RWPE2 (cell line): ENCODE data around the gene PRKCSH.

Experiments
- ATAC-seq: fragments of 200-7000 bp; cut with Tn5 transposase; 3 replicates; pipeline ENCODE4 v1.9.1; 2021; ENCODE audit warnings: low read depth
- DNase-seq: peaks from one replicate; pipeline ENCODE4 v3.0.0-alpha.2; 2020; ENCODE audit warnings: low spot score
- H3K27ac ChIP-seq: fragments of 450-650 bp; 2 replicates; pipeline ENCODE4 v1.5.1; 2017; ENCODE audit warnings: mild to moderate bottlenecking; ENCODE audit not compliant: poor library complexity, severe bottlenecking
- H3K27me3 ChIP-seq: fragments of 250-450 bp; sonication (Bioruptor Pico); 2 replicates; pipeline ENCODE4 v1.5.1; 2021; ENCODE audit warnings: mild to moderate bottlenecking, moderate library complexity; ENCODE audit not compliant: insufficient read depth, poor library complexity, severe bottlenecking
- H3K36me3 ChIP-seq: fragments of 250-450 bp; sonication (Bioruptor Pico); 2 replicates; pipeline ENCODE4 v1.5.1; 2020; ENCODE audit warnings: low read depth, mild to moderate bottlenecking, moderate library complexity
- H3K4me1 ChIP-seq: fragments of 250-450 bp; sonication (Bioruptor Pico); 2 replicates; pipeline ENCODE4 v1.5.1; 2021; ENCODE audit warnings: mild to moderate bottlenecking, moderate library complexity; ENCODE audit not compliant: insufficient read depth, poor library complexity, severe bottlenecking
- H3K4me3 ChIP-seq: fragments of 250-450 bp; sonication (Bioruptor Pico); 2 replicates; pipeline ENCODE4 v1.5.1; 2021; ENCODE audit warnings: mild to moderate bottlenecking, moderate library complexity; ENCODE audit not compliant: severe bottlenecking
- H3K9me3 ChIP-seq: fragments of 250-450 bp; sonication (Bioruptor Pico); 2 replicates; pipeline ENCODE4 v1.5.1; 2021; ENCODE audit warnings: mild to moderate bottlenecking, moderate library complexity; ENCODE audit not compliant: severe bottlenecking
- CTCF ChIP-seq: fragments of 450-650 bp; IDR thresholded peaks from one replicate; pipeline ENCODE4 v1.5.1; 2017; ENCODE audit warnings: mild to moderate bottlenecking, moderate library complexity; ENCODE audit not compliant: poor library complexity, severe bottlenecking

PRKCSH gene

DNA sequence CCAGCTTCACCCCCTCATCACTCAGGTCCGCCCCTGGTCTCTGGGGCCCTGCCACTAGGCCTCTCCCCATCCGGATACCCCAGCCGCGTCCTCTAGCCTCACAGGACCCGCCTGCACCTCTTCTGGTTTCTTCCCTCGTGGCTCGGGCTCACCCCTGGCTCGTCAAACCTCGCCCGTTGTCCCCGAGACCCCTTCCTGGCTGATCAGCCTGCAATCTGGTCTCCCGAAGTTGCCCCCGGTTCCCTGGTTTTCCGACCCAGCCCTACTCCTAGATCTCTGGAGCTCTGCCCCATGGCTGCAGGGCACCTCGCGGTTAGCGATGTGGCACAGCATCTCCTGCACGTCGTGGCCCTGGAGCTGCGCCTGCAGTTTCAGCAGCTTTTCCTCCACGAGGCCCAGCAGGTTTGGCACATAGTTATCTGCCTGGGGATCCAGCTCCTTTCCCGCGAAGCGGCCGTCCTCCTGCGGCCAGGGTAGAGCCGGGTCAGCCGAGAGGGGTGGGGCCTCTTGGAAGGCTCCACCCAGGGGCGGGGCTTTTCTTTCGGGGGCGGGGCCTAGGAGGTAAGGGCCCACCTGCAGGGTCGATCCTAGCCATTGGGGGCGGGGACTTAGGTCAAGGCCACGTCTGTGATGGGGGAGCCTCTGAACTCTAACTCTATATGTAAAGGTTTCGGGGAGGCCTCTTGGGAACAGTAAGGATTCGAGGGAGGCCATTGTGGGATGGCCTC is 13.9 kb upstream of the PRKCSH start:
- no peak overlapping the region for H3K27ac ChIP-seq
- DNase-seq: peak; percentile 64
- H3K27me3 ChIP-seq: no peaks in the 10 kb centered on the region
- peak overlapping the region; percentile 21 for H3K4me3 ChIP-seq
- H3K36me3 ChIP-seq: no peaks in the 10 kb centered on the region
- ATAC-seq: peak; percentile 47
- H3K9me3 ChIP-seq: no peaks in the 10 kb centered on the region
- H3K4me1 ChIP-seq: peaks cover 4% of the 10 kb centered on the region
- TF ChIP-seq CTCF: no peak

- ATAC-seq (peak; percentile 81), DNase-seq (peak; percentile 95)
- no peaks in the 10 kb centered on the region for H3K36me3 ChIP-seq
- H3K27me3 ChIP-seq: no peaks in the 10 kb centered on the region
- H3K27ac ChIP-seq: no peak overlapping the region
- H3K4me3 ChIP-seq: peak overlapping the region; percentile 21
- H3K9me3 ChIP-seq: no peaks in the 10 kb centered on the region
- TF ChIP-seq CTCF: no peak
- H3K4me1 ChIP-seq: peaks cover 4% of the 10 kb centered on the region
These were observed 13.0 kb upstream of the PRKCSH start for GRCh38 chr19:11422163-11423065.

DNA sequence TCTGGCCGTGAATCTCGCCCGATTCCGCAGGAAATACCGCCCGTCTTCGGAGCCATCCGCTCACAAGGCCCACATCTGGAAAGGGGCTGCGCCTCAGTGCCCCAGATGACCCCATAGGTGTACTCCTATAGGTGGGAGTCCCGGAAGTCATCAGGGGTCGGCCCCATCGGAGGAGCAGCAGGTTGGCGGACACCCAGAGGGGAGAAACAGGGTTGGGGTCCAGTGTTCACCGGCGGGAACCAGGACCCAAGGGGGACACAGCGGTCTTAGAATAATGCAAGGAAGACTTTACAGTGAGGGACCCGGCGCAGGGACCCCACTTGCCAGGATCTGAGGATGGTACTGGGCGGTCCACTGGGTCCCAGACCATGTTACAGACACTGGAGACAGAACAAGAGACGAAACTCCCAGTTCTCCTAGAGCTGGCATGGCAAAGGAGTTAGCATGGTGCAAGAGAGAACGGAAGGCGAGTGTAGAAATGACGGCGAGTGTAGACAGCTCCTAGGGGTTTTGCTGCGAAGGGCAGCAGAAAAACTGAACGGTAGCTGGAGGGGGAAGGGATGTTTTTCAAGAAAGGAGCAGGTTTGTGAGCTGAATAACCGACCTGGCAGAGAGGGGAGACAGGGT is 12.2 kb upstream of the PRKCSH start:
- no peaks in the 10 kb centered on the region for H3K36me3 ChIP-seq
- no peaks in the 10 kb centered on the region for H3K27me3 ChIP-seq
- H3K4me3 ChIP-seq: no peak overlapping the region
- TF ChIP-seq CTCF: no peak
- no peak overlapping the region for H3K27ac ChIP-seq
- no peaks in the 10 kb centered on the region for H3K9me3 ChIP-seq
- no peak for ATAC-seq
- peaks cover 4% of the 10 kb centered on the region for H3K4me1 ChIP-seq
- DNase-seq: no peak

DNA sequence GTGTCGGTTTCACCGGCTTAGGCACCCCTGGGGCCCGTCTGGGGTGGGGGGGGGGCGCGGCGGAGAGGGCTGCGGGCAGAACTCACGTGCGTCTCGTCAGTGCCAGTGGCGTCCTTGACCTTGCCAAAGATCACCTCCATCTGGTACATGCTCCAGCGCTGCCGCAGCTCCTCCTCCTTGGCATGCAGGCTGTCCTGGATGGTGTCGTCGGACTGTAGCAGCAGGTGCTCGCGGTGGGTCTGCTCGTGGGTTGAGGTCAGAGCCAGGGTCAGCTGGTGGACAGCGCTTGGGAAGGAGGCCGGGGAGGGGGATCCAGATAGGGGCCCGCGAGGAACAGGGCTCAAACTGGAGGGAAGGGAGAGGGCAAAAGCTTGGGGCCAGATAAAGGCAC is 11.6 kb upstream of the PRKCSH start:
- no peaks in the 10 kb centered on the region for H3K9me3 ChIP-seq

More for the DNA sequence above, 11.6 kb upstream of the PRKCSH start:
- no peaks in the 10 kb centered on the region for H3K36me3 ChIP-seq
- no peak for DNase-seq
- no peak overlapping the region for H3K4me3 ChIP-seq
- no peak for ATAC-seq
- peaks cover 4% of the 10 kb centered on the region for H3K4me1 ChIP-seq
- H3K27ac ChIP-seq: no peak overlapping the region
- no peaks in the 10 kb centered on the region for H3K27me3 ChIP-seq
- TF ChIP-seq CTCF: no peak
